GM12878 (cell line): ENCODE data around the gene CCDC97. TPM values are rescaled to one million over a fixed set of nuclear protein-coding genes. Genes with fewer than 3 reads are reported as not detected.

Experiments
- ATAC-seq: fragments of 200-7000 bp; cut with Tn5 transposase; 3 replicates; pipeline ENCODE4 v1.9.1; 2020; ENCODE audit warnings: mild to moderate bottlenecking, moderate library complexity
- BruUV-seq: library from RNA; stranded (reverse); fragments of 400-500 nt; replicated peaks from 2 replicates; lab custom pipeline; 2021; lab: Mats Ljungman, UMichigan
- CTCF ChIA-PET: fragments of 300-600 bp; sonication (Branson Sonifier 250); formaldehyde crosslinking; extraction: SDS; loops from one replicate; lab custom pipeline; 2021; ENCODE audit warnings: inconsistent platforms; lab: Yijun Ruan, JAX
- POLR2A ChIA-PET: fragments of 350-600 bp; formaldehyde crosslinking; extraction: SDS; loops from one replicate; lab custom pipeline; 2021; ENCODE audit warnings: inconsistent platforms; lab: Charles Lee
- RAD21 ChIA-PET: fragments of 300-600 bp; sonication (Branson Sonifier 250); formaldehyde crosslinking; loops from one replicate; lab custom pipeline; 2023; ENCODE audit warnings: antibody characterized with exemption; ENCODE audit not compliant: unreplicated experiment; lab: Charles Lee
- SMC1A ChIA-PET: fragments of 300-600 bp; sonication (Branson Sonifier 250); formaldehyde crosslinking; loops from one replicate; lab custom pipeline; 2023; ENCODE audit not compliant: unreplicated experiment, uncharacterized antibody; lab: Charles Lee
- DNase-seq: peaks from one replicate; pipeline ENCODE4 v3.0.0-alpha.2; 2011; ENCODE audit warnings: low read depth, low spot score
- FAIRE-seq: peaks from 3 replicates; lab custom pipeline; 2011; peaks lifted over from hg19 to GRCh38; lab: Jason Lieb, UNC
- H2AFZ ChIP-seq: 2 replicates; pipeline ENCODE4 v1.6.0; 2011; ENCODE audit warnings: low read depth, low read length, control low read depth; ENCODE audit not compliant: control insufficient read depth
- H3K27ac ChIP-seq: 2 replicates; pipeline ENCODE4 v1.5.1; 2011; ENCODE audit warnings: control low read depth; ENCODE audit not compliant: control insufficient read depth, insufficient read depth
- H3K27me3 ChIP-seq, 2 experiments: replicated peaks in 1 of 2; 2 replicates each; pipeline versions ENCODE4 v1.6.0 to v1.6.1; 2011; ENCODE audit warnings: low read length in 1 of 2; ENCODE audit not compliant: control insufficient read depth in 2 of 2, insufficient read depth in 2 of 2
- H3K36me3 ChIP-seq, 2 experiments: 2 replicates each; pipeline ENCODE4 v1.5.1; 2011; ENCODE audit warnings: low read length in 1 of 2; ENCODE audit not compliant: control insufficient read depth in 2 of 2, insufficient read depth in 2 of 2
- H3K4me1 ChIP-seq: 2 replicates; pipeline ENCODE4 v1.6.1; 2011; ENCODE audit warnings: mild to moderate bottlenecking, low read length, moderate library complexity, mixed read lengths; ENCODE audit not compliant: control insufficient read depth, insufficient read depth
- H3K4me2 ChIP-seq: 2 replicates; pipeline ENCODE4 v1.6.0; 2011; ENCODE audit warnings: control low read depth; ENCODE audit not compliant: control insufficient read depth, insufficient read depth
- H3K4me3 ChIP-seq: fragments of 200-600 bp; sonication (generic); 2 replicates; pipeline ENCODE4 v1.5.1; 2016
- H3K79me2 ChIP-seq: 2 replicates; pipeline ENCODE4 v1.6.0; 2011; ENCODE audit warnings: low read length; ENCODE audit not compliant: control insufficient read depth, insufficient read depth
- H3K9ac ChIP-seq: 2 replicates; pipeline ENCODE4 v1.8.0; 2011; ENCODE audit warnings: low read length, control low read depth, mixed read lengths; ENCODE audit not compliant: control insufficient read depth, insufficient read depth
- H3K9me3 ChIP-seq: replicated peaks from 3 replicates; pipeline ENCODE4 v1.5.1; 2011; ENCODE audit warnings: mild to moderate bottlenecking, low read length; ENCODE audit not compliant: control insufficient read depth, insufficient read depth
- H4K20me1 ChIP-seq: 2 replicates; pipeline ENCODE4 v1.6.0; 2011; ENCODE audit not compliant: control insufficient read depth, insufficient read depth
- ASH2L ChIP-seq: fragments of 300-600, 200-600 bp; sonication (generic); IDR thresholded peaks from 2 replicates; pipeline ENCODE4 v1.6.1; 2017; ENCODE audit warnings: low read depth, mild to moderate bottlenecking, borderline replicate concordance
- ATF7 ChIP-seq: fragments of 450-650 bp; IDR thresholded peaks from 2 replicates; pipeline ENCODE4 v1.6.1; 2016; ENCODE audit warnings: low read depth, mild to moderate bottlenecking
- EED ChIP-seq: sonication (generic); IDR thresholded peaks from 2 replicates; pipeline ENCODE4 v1.6.1; 2016; ENCODE audit warnings: antibody characterized with exemption, low read depth
- ETV6 ChIP-seq, 2 experiments: fragments of 450-650 bp in 1 of 2; IDR thresholded peaks in 1 of 2; conservative IDR thresholded peaks in 1 of 2; 2 replicates each; pipeline ENCODE4 v1.6.1; 2014; ENCODE audit warnings: antibody characterized with exemption in 1 of 2, borderline replicate concordance in 1 of 2, low read depth in 1 of 2, mild to moderate bottlenecking in 1 of 2, moderate library complexity in 1 of 2
- FOXM1 ChIP-seq: IDR thresholded peaks from 2 replicates; pipeline ENCODE4 v1.6.1; 2012; ENCODE audit warnings: low read depth, mild to moderate bottlenecking, inconsistent platforms, low read length, moderate library complexity
- IRF5 ChIP-seq: fragments of 450-650 bp; IDR thresholded peaks from 2 replicates; pipeline ENCODE4 v1.6.1; 2017; ENCODE audit warnings: borderline replicate concordance
- MEF2B ChIP-seq: fragments of 450-650 bp; IDR thresholded peaks from 2 replicates; pipeline ENCODE4 v1.6.1; 2018; ENCODE audit warnings: mild to moderate bottlenecking, moderate library complexity; ENCODE audit not compliant: partially characterized antibody, poor library complexity, severe bottlenecking
- MTA3 ChIP-seq: IDR thresholded peaks from 2 replicates; pipeline ENCODE4 v1.6.1; 2012; ENCODE audit warnings: low read length, inconsistent platforms, borderline replicate concordance
- NR2C1 ChIP-seq: fragments of 450-650 bp; IDR thresholded peaks from 2 replicates; pipeline ENCODE4 v1.6.1; 2017; ENCODE audit warnings: antibody characterized with exemption, mild to moderate bottlenecking, moderate library complexity
- NR2F1 ChIP-seq: fragments of 450-650 bp; conservative IDR thresholded peaks from 2 replicates; pipeline ENCODE4 v1.6.1; 2017; ENCODE audit warnings: mild to moderate bottlenecking
- RAD21 ChIP-seq: IDR thresholded peaks from 2 replicates; pipeline ENCODE4 v1.6.1; 2011; ENCODE audit warnings: mild to moderate bottlenecking, low read depth, low read length, moderate library complexity; ENCODE audit not compliant: insufficient read depth
- RB1 ChIP-seq: fragments of 450-650 bp; formaldehyde crosslinking; IDR thresholded peaks from 2 replicates; pipeline ENCODE4 v1.6.1; 2017; ENCODE audit warnings: mild to moderate bottlenecking, borderline replicate concordance
- SMAD5 ChIP-seq: IDR thresholded peaks from 2 replicates; pipeline ENCODE4 v1.6.1; 2016; ENCODE audit warnings: antibody characterized with exemption, low read depth
- SMARCA5 ChIP-seq: fragments of 450-650 bp; IDR thresholded peaks from 2 replicates; pipeline ENCODE4 v1.6.1; 2017; ENCODE audit warnings: mild to moderate bottlenecking
- SRF ChIP-seq, 2 experiments: IDR thresholded peaks; 2 replicates each; pipeline ENCODE4 v1.6.1; 2011; ENCODE audit warnings: low read depth in 2 of 2, low read length in 2 of 2, mild to moderate bottlenecking in 1 of 2, moderate library complexity in 1 of 2
- STAT3 ChIP-seq: IDR thresholded peaks from 2 replicates; pipeline ENCODE4 v1.6.1; 2011; ENCODE audit warnings: low read depth, low read length, improper control_type of control experiment
- ZNF217 ChIP-seq: fragments of 450-650 bp; IDR thresholded peaks from 2 replicates; pipeline ENCODE4 v1.6.1; 2017; ENCODE audit warnings: antibody characterized with exemption, mild to moderate bottlenecking
- WGBS: methylation state at CpG from one replicate; pipeline ENCODE4 v1.1.6; 2016; ENCODE audit warnings: low lambda C conversion rate; ENCODE audit not compliant: insufficient replicate concordance, insufficient coverage; ENCODE audit errors: missing lambda C conversion rate; 5-methylcytosine and 5-hydroxymethylcytosine counted together
- in situ Hi-C: fragments of 300-500 bp; cut with MboI; formaldehyde crosslinking; loops from 9 replicates; pipeline ENCODE4 v1.14.3; 2018; ENCODE audit warnings: mixed read lengths
- intact Hi-C: fragments of 100-400 bp; cut with micrococcal nuclease; formaldehyde crosslinking; loops from one replicate; pipeline ENCODE4 v1.14.2; 2022; ENCODE audit not compliant: unreplicated experiment
- polyA plus RNA-seq, 11 experiments: library from polyadenylated mRNA; depleted of rRNA in 4 of 11; unstranded in 6 of 11; stranded (reverse) in 5 of 11; fragments of >200 nt; fragmentation: Nextera tagmentation in 4 of 11; fragmentation: Illumina TruSeq in 1 of 11; extraction: Ambion mirVana in 4 of 11; extraction: Trizol in 1 of 11; gene quantifications; 1 replicate in 1 of 11; 2 replicates in 10 of 11; pipeline versions ENCODE4 v1.2.1 to v1.2.3, GENCODE V29; 2011 to 2016; ENCODE audit warnings: inconsistent platforms in 2 of 11, missing spikeins in 2 of 11, low read depth in 1 of 11
- total RNA-seq, 4 experiments: library from RNA; depleted of rRNA in 3 of 4; stranded (reverse); fragments of >200 nt in 3 of 4; fragmentation: Illumina TruSeq in 1 of 4; extraction: Trizol in 1 of 4; gene quantifications; 2 replicates each; pipeline versions ENCODE4 v1.2.1 to v1.2.3, GENCODE V29; 2013 to 2021
- TF ChIP-seq, protein P1 (sequence below): fragments of 450-650 bp; IDR thresholded peaks from 2 replicates; pipeline ENCODE4 v1.6.1; 2017; ENCODE audit warnings: mild to moderate bottlenecking

The CCDC97 gene
- total and polyA plus RNA-seq, 10 of the 15 experiments (the other 5 are each of a cell fraction or from before 2014, with no cell fraction given) = 1.8 to 34.1 (median 18.8) TPM

GRCh38 chr19:41308450-41309179, 1.4 kb upstream of the CCDC97 start (continued):
- TF ChIP-seq SMAD5 (no peak), MTA3 (peak; percentile 76), NR2C1 (no peak), EED (peak; percentile 66; the same call in 1 of the 2 replicates), ASH2L (no peak), MEF2B (no peak), NR2F1 (no peak)

- DNase-seq (no peak), FAIRE-seq (no peak), ATAC-seq (peak; percentile 17)
- BruUV-seq = TSS peak; percentile 87
- ChIA-PET CTCF (interaction anchor here (0.6 to 7.2 kb wide), 24 partner anchors 8 to 762 kb away, joined by 3 to 84 read pairs (median 5); partner anchors contain the start of genes DMAC2 and HNRNPUL1), SMC1A (interaction anchor here (0.5 to 4.0 kb wide), 10 partner anchors 8 to 633 kb away, joined by 3 to 36 read pairs (median 4); partner anchors contain the start of gene HNRNPUL1), RAD21 (interaction anchor here (0.8 to 4.8 kb wide), 10 partner anchors 9 to 182 kb away, joined by 3 to 42 read pairs (median 6); partner anchors contain the start of genes B9D2, DMAC2 and HNRNPUL1), POLR2A (interaction anchor here (0.5 to 2.1 kb wide), 9 partner anchors 42 to 375 kb away, joined by 3 to 13 read pairs (median 5); partner anchors contain the start of gene HNRNPUL1)
- H3K27me3 ChIP-seq = no peaks in the 10 kb centered on the region
- peak overlapping the region; percentile 92 for H2AFZ ChIP-seq
- peak overlapping the region; percentile 98 for H3K4me3 ChIP-seq
- peak overlapping the region; percentile 92 for H3K4me2 ChIP-seq
- no peaks in the 10 kb centered on the region for H3K9me3 ChIP-seq
- H3K9ac ChIP-seq = peak overlapping the region; percentile 99
- WGBS = 4% methylated on average over 26 of the region's 26 CpGs
- no peaks in the 10 kb centered on the region for H4K20me1 ChIP-seq
- H3K36me3 ChIP-seq = peaks cover 23 to 24% of the 10 kb centered on the region in 2 experiments
- peaks cover 35% of the 10 kb centered on the region for H3K4me1 ChIP-seq
- H3K27ac ChIP-seq = peak overlapping the region; percentile 97
- intact Hi-C loops (loop anchor here (5.0 kb wide), 1 partner anchor 43 kb away; the partner anchor contains the start of gene TGFB1), in situ Hi-C loops (loop anchor here (5.0 kb wide), 1 partner anchor 107 kb away; no protein-coding TSS in a partner anchor)
- H3K79me2 ChIP-seq = peaks cover 35% of the 10 kb centered on the region
- TF ChIP-seq IRF5 (no peak), ETV6 (conservative IDR thresholded peaks at IDR 0.05 in 1 of 2, IDR thresholded peaks at IDR 0.05 in 1 of 2; ENCODE audit: borderline replicate concordance in 1 of 2, low read depth in 1 of 2) (no peak), EED (no peak), RAD21 (no peak), SRF (IDR thresholded peaks at IDR 0.05; ENCODE audit: low read depth in 2 of 2, low read length in 2 of 2) (no peak), ZNF217 (no peak), SMARCA5 (no peak), RB1 (no peak), STAT3 (no peak), FOXM1 (no peak), ATF7 (no peak)
- TF ChIP-seq, protein P1, sequence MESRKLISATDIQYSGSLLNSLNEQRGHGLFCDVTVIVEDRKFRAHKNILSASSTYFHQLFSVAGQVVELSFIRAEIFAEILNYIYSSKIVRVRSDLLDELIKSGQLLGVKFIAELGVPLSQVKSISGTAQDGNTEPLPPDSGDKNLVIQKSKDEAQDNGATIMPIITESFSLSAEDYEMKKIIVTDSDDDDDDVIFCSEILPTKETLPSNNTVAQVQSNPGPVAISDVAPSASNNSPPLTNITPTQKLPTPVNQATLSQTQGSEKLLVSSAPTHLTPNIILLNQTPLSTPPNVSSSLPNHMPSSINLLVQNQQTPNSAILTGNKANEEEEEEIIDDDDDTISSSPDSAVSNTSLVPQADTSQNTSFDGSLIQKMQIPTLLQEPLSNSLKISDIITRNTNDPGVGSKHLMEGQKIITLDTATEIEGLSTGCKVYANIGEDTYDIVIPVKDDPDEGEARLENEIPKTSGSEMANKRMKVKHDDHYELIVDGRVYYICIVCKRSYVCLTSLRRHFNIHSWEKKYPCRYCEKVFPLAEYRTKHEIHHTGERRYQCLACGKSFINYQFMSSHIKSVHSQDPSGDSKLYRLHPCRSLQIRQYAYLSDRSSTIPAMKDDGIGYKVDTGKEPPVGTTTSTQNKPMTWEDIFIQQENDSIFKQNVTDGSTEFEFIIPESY = no peak
These were observed 566 bp upstream of the CCDC97 start for GRCh38 chr19:41309180-41310032.
